C4-2B (cell line): ENCODE data around the gene B4GALT5.

Experiments
- ZFX ChIP-seq: fragments of 450-650 bp; IDR thresholded peaks from 2 replicates; pipeline ENCODE4 v1.6.1; 2017
- TF ChIP-seq, protein P1 (sequence below): fragments of 450-650 bp; conservative IDR thresholded peaks from 2 replicates; pipeline ENCODE4 v1.5.1; 2017; ENCODE audit warnings: mild to moderate bottlenecking

DNA sequence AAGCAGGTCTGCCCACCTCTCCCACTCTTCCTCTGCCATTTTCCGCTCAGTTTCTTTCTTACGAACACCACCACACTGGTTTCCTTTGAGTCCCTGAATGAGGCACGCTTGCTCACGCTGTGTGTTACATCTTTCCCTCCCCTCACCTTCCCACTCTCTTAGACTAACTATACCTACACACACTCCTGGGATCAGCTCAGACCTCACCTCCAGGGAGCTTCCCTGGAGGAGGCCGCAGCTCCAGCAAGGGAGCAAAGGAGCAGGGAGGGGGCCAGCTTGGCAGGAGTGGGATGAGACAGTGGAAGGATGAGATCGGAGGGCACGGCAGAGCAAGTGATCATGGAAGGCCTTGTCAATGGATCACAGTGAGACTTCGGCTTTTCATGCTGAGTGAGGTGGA is 28.3 kb upstream of the B4GALT5 start:
- TF ChIP-seq, protein P1, sequence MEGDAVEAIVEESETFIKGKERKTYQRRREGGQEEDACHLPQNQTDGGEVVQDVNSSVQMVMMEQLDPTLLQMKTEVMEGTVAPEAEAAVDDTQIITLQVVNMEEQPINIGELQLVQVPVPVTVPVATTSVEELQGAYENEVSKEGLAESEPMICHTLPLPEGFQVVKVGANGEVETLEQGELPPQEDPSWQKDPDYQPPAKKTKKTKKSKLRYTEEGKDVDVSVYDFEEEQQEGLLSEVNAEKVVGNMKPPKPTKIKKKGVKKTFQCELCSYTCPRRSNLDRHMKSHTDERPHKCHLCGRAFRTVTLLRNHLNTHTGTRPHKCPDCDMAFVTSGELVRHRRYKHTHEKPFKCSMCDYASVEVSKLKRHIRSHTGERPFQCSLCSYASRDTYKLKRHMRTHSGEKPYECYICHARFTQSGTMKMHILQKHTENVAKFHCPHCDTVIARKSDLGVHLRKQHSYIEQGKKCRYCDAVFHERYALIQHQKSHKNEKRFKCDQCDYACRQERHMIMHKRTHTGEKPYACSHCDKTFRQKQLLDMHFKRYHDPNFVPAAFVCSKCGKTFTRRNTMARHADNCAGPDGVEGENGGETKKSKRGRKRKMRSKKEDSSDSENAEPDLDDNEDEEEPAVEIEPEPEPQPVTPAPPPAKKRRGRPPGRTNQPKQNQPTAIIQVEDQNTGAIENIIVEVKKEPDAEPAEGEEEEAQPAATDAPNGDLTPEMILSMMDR, result no peak
- TF ChIP-seq ZFX, result no peak
